ENCODE measurements around the gene FAM3C.

GRCh38 chr7:121303422-121304101 is 92.5 kb downstream of the FAM3C start:
- TF ChIP-seq CTCF (IDR thresholded peaks at IDR 0.05; ENCODE audit: insufficient read depth, low read length), result no peak
- no peak for TF ChIP-seq POLR2AphosphoS5 (IDR thresholded peaks at IDR 0.05; ENCODE audit: low read depth)
- TF ChIP-seq REST (IDR thresholded peaks at IDR 0.05; ENCODE audit: insufficient replicate concordance, low read depth), result no peak
- no peak for TF ChIP-seq SPI1 (IDR thresholded peaks at IDR 0.05; ENCODE audit: borderline replicate concordance, low read depth)
- no peak for TF ChIP-seq GABPA (IDR thresholded peaks at IDR 0.05; ENCODE audit: low read depth)
